Measurements from ENCODE around the gene PRR33. TPM values are rescaled to one million over a fixed set of nuclear protein-coding genes. Genes with fewer than 3 reads are reported as not detected.
A peak's percentile ranks its signal among the peaks of the same experiment; 100 is the strongest.

Gene PRR33
- polyA plus RNA-seq, 1 donor, result 0.67 TPM

- Histone ChIP-seq H3K9me3 (ENCODE audit: control insufficient read depth, low read depth, low read length) (no peaks in the 10 kb centered on the region), H3K27ac (ENCODE audit: low read length) (no peak overlapping the region), H3K4me3 (ENCODE audit: low read length) (no peak overlapping the region), H3K4me1 (ENCODE audit: control insufficient read depth, insufficient read depth, low read length) (peaks cover 6% of the 10 kb centered on the region), H3K27me3 (ENCODE audit: control insufficient read depth, insufficient read depth, low read length) (no peaks in the 10 kb centered on the region), H3K36me3 (ENCODE audit: control insufficient read depth, insufficient read depth, low read length) (no peaks in the 10 kb centered on the region)
- WGBS (ENCODE audit: insufficient coverage, low lambda C conversion rate), result no CpG with 5 or more reads among the region's 20 CpGs
- DNase-seq, result no peak
These were observed 36.3 kb upstream of the PRR33 start for GRCh38 chr11:1927848-1928469.

- Histone ChIP-seq H3K4me3 (ENCODE audit: low read length) (no peak overlapping the region), H3K36me3 (ENCODE audit: control insufficient read depth, insufficient read depth, low read length) (no peaks in the 10 kb centered on the region), H3K27ac (ENCODE audit: low read length) (no peak overlapping the region), H3K9me3 (ENCODE audit: control insufficient read depth, low read depth, low read length) (no peaks in the 10 kb centered on the region), H3K27me3 (ENCODE audit: control insufficient read depth, insufficient read depth, low read length) (no peaks in the 10 kb centered on the region), H3K4me1 (ENCODE audit: control insufficient read depth, insufficient read depth, low read length) (peaks cover 6% of the 10 kb centered on the region)
- peak in 1 of 2 donors; percentile 37 for DNase-seq
- no CpG with 5 or more reads among the region's 28 CpGs for WGBS (ENCODE audit: insufficient coverage, low lambda C conversion rate)
These were observed 35.5 kb upstream of the PRR33 start for GRCh38 chr11:1927026-1927847.

GRCh38 chr11:1926156-1927025 lies 34.7 kb upstream of the PRR33 start:
- 90% methylated on average over 8 of the region's 41 CpGs for WGBS (ENCODE audit: insufficient coverage, low lambda C conversion rate)
- Histone ChIP-seq H3K9me3 (ENCODE audit: control insufficient read depth, low read depth, low read length) (no peaks in the 10 kb centered on the region), H3K4me3 (ENCODE audit: low read length) (no peak overlapping the region), H3K4me1 (ENCODE audit: control insufficient read depth, insufficient read depth, low read length) (peaks cover 6% of the 10 kb centered on the region), H3K27ac (ENCODE audit: low read length) (no peak overlapping the region), H3K36me3 (ENCODE audit: control insufficient read depth, insufficient read depth, low read length) (no peaks in the 10 kb centered on the region), H3K27me3 (ENCODE audit: control insufficient read depth, insufficient read depth, low read length) (no peaks in the 10 kb centered on the region)
- no peak for DNase-seq

GRCh38 chr11:1925373-1926155 lies 33.9 kb upstream of the PRR33 start:
- DNase-seq, result no peak
- Histone ChIP-seq H3K9me3 (ENCODE audit: control insufficient read depth, low read depth, low read length) (no peaks in the 10 kb centered on the region), H3K4me3 (ENCODE audit: low read length) (no peak overlapping the region), H3K27ac (ENCODE audit: low read length) (no peak overlapping the region), H3K36me3 (ENCODE audit: control insufficient read depth, insufficient read depth, low read length) (no peaks in the 10 kb centered on the region), H3K27me3 (ENCODE audit: control insufficient read depth, insufficient read depth, low read length) (no peaks in the 10 kb centered on the region), H3K4me1 (ENCODE audit: control insufficient read depth, insufficient read depth, low read length) (peaks cover 6% of the 10 kb centered on the region)
- no CpG with 5 or more reads among the region's 23 CpGs for WGBS (ENCODE audit: insufficient coverage, low lambda C conversion rate)

GRCh38 chr11:1924646-1925372 lies 33.1 kb upstream of the PRR33 start:
- H3K9me3 ChIP-seq (ENCODE audit: control insufficient read depth, low read depth, low read length), result no peaks in the 10 kb centered on the region
- H3K27ac ChIP-seq (ENCODE audit: low read length), result no peak overlapping the region
- DNase-seq, result no peak
- H3K27me3 ChIP-seq (ENCODE audit: control insufficient read depth, insufficient read depth, low read length), result no peaks in the 10 kb centered on the region
- H3K36me3 ChIP-seq (ENCODE audit: control insufficient read depth, insufficient read depth, low read length), result no peaks in the 10 kb centered on the region
- peaks cover 6% of the 10 kb centered on the region for H3K4me1 ChIP-seq (ENCODE audit: control insufficient read depth, insufficient read depth, low read length)
- WGBS (ENCODE audit: insufficient coverage, low lambda C conversion rate), result no CpG with 5 or more reads among the region's 21 CpGs
- no peak overlapping the region for H3K4me3 ChIP-seq (ENCODE audit: low read length)

GRCh38 chr11:1924181-1924580 lies 32.5 kb upstream of the PRR33 start:
- Histone ChIP-seq H3K27me3 (ENCODE audit: control insufficient read depth, insufficient read depth, low read length) (no peaks in the 10 kb centered on the region), H3K4me1 (ENCODE audit: control insufficient read depth, insufficient read depth, low read length) (peaks cover 6% of the 10 kb centered on the region), H3K4me3 (ENCODE audit: low read length) (no peak overlapping the region), H3K9me3 (ENCODE audit: control insufficient read depth, low read depth, low read length) (no peaks in the 10 kb centered on the region), H3K36me3 (ENCODE audit: control insufficient read depth, insufficient read depth, low read length) (no peaks in the 10 kb centered on the region), H3K27ac (ENCODE audit: low read length) (no peak overlapping the region)
- WGBS (ENCODE audit: insufficient coverage, low lambda C conversion rate), result 70% methylated on average over 3 of the region's 17 CpGs
- no peak for DNase-seq

GRCh38 chr11:1923201-1923956 lies 31.7 kb upstream of the PRR33 start:
- 80% methylated on average over 1 of the region's 22 CpGs for WGBS (ENCODE audit: insufficient coverage, low lambda C conversion rate)
- DNase-seq, result no peak
- no peaks in the 10 kb centered on the region for H3K9me3 ChIP-seq (ENCODE audit: control insufficient read depth, low read depth, low read length)
- no peak overlapping the region for H3K27ac ChIP-seq (ENCODE audit: low read length)
- H3K36me3 ChIP-seq (ENCODE audit: control insufficient read depth, insufficient read depth, low read length), result no peaks in the 10 kb centered on the region
- no peaks in the 10 kb centered on the region for H3K27me3 ChIP-seq (ENCODE audit: control insufficient read depth, insufficient read depth, low read length)
- H3K4me1 ChIP-seq (ENCODE audit: control insufficient read depth, insufficient read depth, low read length), result peaks cover 6% of the 10 kb centered on the region
- no peak overlapping the region for H3K4me3 ChIP-seq (ENCODE audit: low read length)

GRCh38 chr11:1922481-1923081 lies 30.9 kb upstream of the PRR33 start:
- H3K27me3 ChIP-seq (ENCODE audit: control insufficient read depth, insufficient read depth, low read length), result no peaks in the 10 kb centered on the region
- WGBS (ENCODE audit: insufficient coverage, low lambda C conversion rate), result no CpG with 5 or more reads among the region's 14 CpGs
- H3K9me3 ChIP-seq (ENCODE audit: control insufficient read depth, low read depth, low read length), result no peaks in the 10 kb centered on the region
- H3K36me3 ChIP-seq (ENCODE audit: control insufficient read depth, insufficient read depth, low read length), result no peaks in the 10 kb centered on the region
- no peak overlapping the region for H3K27ac ChIP-seq (ENCODE audit: low read length)
- H3K4me1 ChIP-seq (ENCODE audit: control insufficient read depth, insufficient read depth, low read length), result peaks cover 6% of the 10 kb centered on the region
- H3K4me3 ChIP-seq (ENCODE audit: low read length), result no peak overlapping the region
- no peak for DNase-seq

Measured in large intestine (tissue), 3 donors.